Esophagus muscularis mucosa (tissue), 4 donors: ENCODE results near the gene TECRL. TPM values are rescaled to one million over a fixed set of nuclear protein-coding genes. Genes with fewer than 3 reads are reported as not detected.

ENCODE experiments used
- DNase-seq: peaks from one replicate; pipeline ENCODE4 v3.0.0-alpha.2; 2017; ENCODE audit errors: extremely low spot score
- H3K27ac ChIP-seq, 4 donors: fragments of 200-600 bp; sonication (generic); replicated peaks in 1 of 4; 1 replicate in 3 of 4; 2 replicates in 1 of 4; pipeline ENCODE4 v1.5.1; 2016 to 2019; ENCODE audit warnings: mild to moderate bottlenecking in 1 of 4
- H3K27me3 ChIP-seq, 4 donors: fragments of 200-600 bp; sonication (generic); one replicate each; pipeline versions ENCODE4 v1.5.1 to v1.6.0; 2016 to 2019
- H3K36me3 ChIP-seq, 4 donors: fragments of 200-600 bp; sonication (generic); one replicate each; pipeline ENCODE4 v1.5.1; 2016 to 2019
- H3K4me1 ChIP-seq, 4 donors: fragments of 200-600 bp; sonication (generic); one replicate each; pipeline ENCODE4 v1.5.1; 2016 to 2019
- H3K4me3 ChIP-seq, 4 donors: fragments of 200-600 bp; sonication (generic); 1 replicate in 2 of 4; 2 replicates in 2 of 4; pipeline ENCODE4 v1.5.1; 2016 to 2019; ENCODE audit warnings: mild to moderate bottlenecking in 4 of 4, moderate library complexity in 1 of 4
- H3K9me3 ChIP-seq, 4 donors: fragments of 200-600 bp; sonication (generic); 1 replicate in 3 of 4; 2 replicates in 1 of 4; pipeline ENCODE4 v1.5.1; 2016 to 2019
- CTCF ChIP-seq, 3 experiments: fragments of 200-600 bp in 2 of 3; fragments of 450-650 bp in 1 of 3; sonication (generic) in 2 of 3; IDR thresholded peaks; one replicate each; pipeline ENCODE4 v1.5.1; 2017 to 2019; ENCODE audit warnings: antibody characterized with exemption in 3 of 3, mild to moderate bottlenecking in 2 of 3, moderate library complexity in 1 of 3
- EP300 ChIP-seq: sonication (generic); formaldehyde crosslinking; IDR thresholded peaks from one replicate; pipeline ENCODE4 v1.6.1; 2017; ENCODE audit warnings: antibody characterized with exemption
- POLR2A ChIP-seq: fragments of 450-650 bp; IDR thresholded peaks from one replicate; pipeline ENCODE4 v1.6.1; 2017; ENCODE audit warnings: antibody characterized with exemption, moderate library complexity, mild to moderate bottlenecking, low read depth
- POLR2AphosphoS5 ChIP-seq, 2 donors: sonication (generic); formaldehyde crosslinking; IDR thresholded peaks; one replicate each; pipeline ENCODE4 v1.6.1; 2017; ENCODE audit warnings: antibody characterized with exemption in 2 of 2
- WGBS: methylation state at CpG from one replicate; pipeline ENCODE4 v1.1.5; 2018; 5-methylcytosine and 5-hydroxymethylcytosine counted together
- intact Hi-C: fragments of 100-400 bp; cut with DNase I; formaldehyde crosslinking; loops from one replicate; pipeline ENCODE4 v1.15.1; 2023
- total RNA-seq, 4 donors: library from RNA; depleted of rRNA; stranded (reverse); fragments of >200 nt; gene quantifications; one replicate each; pipeline versions ENCODE4 v1.1.0 to v1.2.1, GENCODE V29; 2016

Gene TECRL
- total RNA-seq, 4 donors from 2014 or later, result 0.11 TPM; not detected in 3

GRCh38 chr4:64405761-64406160 is 3.5 kb downstream of the TECRL start:
- no peak for DNase-seq
- intact Hi-C loops, result no loop called here
- H3K4me3 ChIP-seq, result no peak overlapping the region
- no peaks in the 10 kb centered on the region for H3K27me3 ChIP-seq
- no peak overlapping the region for H3K27ac ChIP-seq
- no peaks in the 10 kb centered on the region for H3K4me1 ChIP-seq
- H3K36me3 ChIP-seq, result no peaks in the 10 kb centered on the region
- no peaks in the 10 kb centered on the region for H3K9me3 ChIP-seq
- TF ChIP-seq POLR2A (no peak), CTCF (IDR thresholded peaks at IDR 0.05) (no peak), POLR2AphosphoS5 (IDR thresholded peaks at IDR 0.05) (no peak), EP300 (no peak)
- 82% methylated on average over 11 of the region's 11 CpGs for WGBS

- WGBS, result 38% methylated on average over 2 of the region's 2 CpGs
- H3K4me3 ChIP-seq, result no peak overlapping the region
- no peaks in the 10 kb centered on the region for H3K27me3 ChIP-seq
- no peak for TF ChIP-seq EP300
- no peak for TF ChIP-seq CTCF (IDR thresholded peaks at IDR 0.05)
- TF ChIP-seq POLR2A, result no peak
- no peak for TF ChIP-seq POLR2AphosphoS5 (IDR thresholded peaks at IDR 0.05)
- no peak overlapping the region for H3K27ac ChIP-seq
- H3K9me3 ChIP-seq, result no peaks in the 10 kb centered on the region
- H3K36me3 ChIP-seq, result no peaks in the 10 kb centered on the region
- intact Hi-C loops, result no loop called here
- DNase-seq, result no peak
- H3K4me1 ChIP-seq, result no peaks in the 10 kb centered on the region
Measured at GRCh38 chr4:64402684-64403083, 6.6 kb downstream of the TECRL start.

- no peak for TF ChIP-seq POLR2AphosphoS5 (IDR thresholded peaks at IDR 0.05)
- no peak for TF ChIP-seq POLR2A
- TF ChIP-seq CTCF (IDR thresholded peaks at IDR 0.05), result no peak
- TF ChIP-seq EP300, result no peak
- no peaks in the 10 kb centered on the region for H3K27me3 ChIP-seq
- H3K4me1 ChIP-seq, result no peaks in the 10 kb centered on the region
- H3K27ac ChIP-seq, result no peak overlapping the region
- H3K9me3 ChIP-seq, result no peaks in the 10 kb centered on the region
- no peak overlapping the region for H3K4me3 ChIP-seq
- intact Hi-C loops, result no loop called here
- no peaks in the 10 kb centered on the region for H3K36me3 ChIP-seq
- no peak for DNase-seq
- WGBS, result 80% methylated on average over 4 of the region's 5 CpGs
Measured at GRCh38 chr4:64399313-64400109, 9.7 kb downstream of the TECRL start.

- H3K27me3 ChIP-seq, result no peaks in the 10 kb centered on the region
- H3K9me3 ChIP-seq, result no peaks in the 10 kb centered on the region
- H3K4me1 ChIP-seq, result no peaks in the 10 kb centered on the region
- no peak overlapping the region for H3K27ac ChIP-seq
- TF ChIP-seq CTCF (IDR thresholded peaks at IDR 0.05) (no peak), EP300 (no peak), POLR2AphosphoS5 (IDR thresholded peaks at IDR 0.05) (no peak), POLR2A (no peak)
- no peak overlapping the region for H3K4me3 ChIP-seq
- no peak for DNase-seq
- WGBS, result 88% methylated on average over 3 of the region's 3 CpGs
- intact Hi-C loops, result no loop called here
- no peaks in the 10 kb centered on the region for H3K36me3 ChIP-seq
Measured at GRCh38 chr4:64394469-64394868, 14.8 kb downstream of the TECRL start.

GRCh38 chr4:64388252-64388651 is 21.0 kb downstream of the TECRL start:
- no peak overlapping the region for H3K4me3 ChIP-seq
- no peak for DNase-seq
- peaks cover 0 to 6% (median 0%) of the 10 kb centered on the region in 4 donors for H3K36me3 ChIP-seq
- no peaks in the 10 kb centered on the region for H3K27me3 ChIP-seq
- H3K4me1 ChIP-seq, result no peaks in the 10 kb centered on the region
- intact Hi-C loops, result no loop called here
- H3K9me3 ChIP-seq, result no peaks in the 10 kb centered on the region
- H3K27ac ChIP-seq, result no peak overlapping the region
- TF ChIP-seq CTCF (IDR thresholded peaks at IDR 0.05) (no peak), POLR2A (no peak), POLR2AphosphoS5 (IDR thresholded peaks at IDR 0.05) (no peak), EP300 (no peak)
- WGBS, result 68% methylated on average over 1 of the region's 1 CpG
